ENCODE results near the gene OR10K1.
"Not testable (repeated sequence)": the region's sequence is repeated elsewhere in the genome, so short reads cannot be mapped to it uniquely, and the experiment has no call there.

Gene OR10K1, protein sequence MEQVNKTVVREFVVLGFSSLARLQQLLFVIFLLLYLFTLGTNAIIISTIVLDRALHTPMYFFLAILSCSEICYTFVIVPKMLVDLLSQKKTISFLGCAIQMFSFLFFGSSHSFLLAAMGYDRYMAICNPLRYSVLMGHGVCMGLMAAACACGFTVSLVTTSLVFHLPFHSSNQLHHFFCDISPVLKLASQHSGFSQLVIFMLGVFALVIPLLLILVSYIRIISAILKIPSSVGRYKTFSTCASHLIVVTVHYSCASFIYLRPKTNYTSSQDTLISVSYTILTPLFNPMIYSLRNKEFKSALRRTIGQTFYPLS

GRCh38 chr1:158461534-158461933 is at the start of gene OR10K1:
Gene OR10K1 (plus strand): TSS chr1:158461834. CDS start chr1:158465562, 3,728 bp downstream.
- FAIRE-seq = no peak
- no peak for DNase-seq (ENCODE audit: insufficient read length, low spot score)

DNA sequence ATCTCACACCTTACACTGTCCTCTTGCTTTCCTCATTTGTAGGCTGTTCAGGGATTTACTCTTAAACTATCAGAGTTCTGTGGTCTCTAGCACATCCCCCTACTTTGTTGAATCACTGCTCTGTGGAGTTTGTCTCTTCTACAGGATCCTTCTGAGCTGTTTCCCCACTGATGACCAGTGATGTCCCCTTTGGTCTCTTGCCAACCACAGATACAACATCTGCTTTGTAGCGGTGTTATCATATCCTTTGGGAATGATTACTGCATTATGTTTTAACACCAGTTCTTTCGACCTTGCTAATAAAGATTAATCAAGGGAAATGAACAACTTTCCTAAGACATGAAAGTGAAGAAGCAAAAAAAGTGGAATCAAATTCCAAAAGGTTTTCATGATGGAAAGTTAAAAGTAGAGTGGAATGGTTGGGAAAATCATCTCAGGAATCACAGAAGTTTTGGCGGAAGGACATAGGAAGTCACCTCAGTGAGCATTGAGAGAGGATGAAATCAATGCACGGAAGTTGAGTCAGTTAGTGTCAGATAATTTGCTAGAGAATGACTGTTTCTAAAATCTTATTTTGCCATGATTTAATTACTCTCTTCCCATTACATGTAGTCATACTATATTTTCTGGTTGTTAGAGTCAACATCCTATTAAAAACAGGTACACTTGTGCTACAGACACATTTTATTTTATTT is 46.8 kb upstream of the OR10K1 start:
- FAIRE-seq (no peak), DNase-seq (ENCODE audit: insufficient read length, low spot score) (no peak)

- no peak for DNase-seq (ENCODE audit: insufficient read length, low spot score)
- no peak for FAIRE-seq
Measured at GRCh38 chr1:158417586-158417985, 44.0 kb upstream of the OR10K1 start.

DNA sequence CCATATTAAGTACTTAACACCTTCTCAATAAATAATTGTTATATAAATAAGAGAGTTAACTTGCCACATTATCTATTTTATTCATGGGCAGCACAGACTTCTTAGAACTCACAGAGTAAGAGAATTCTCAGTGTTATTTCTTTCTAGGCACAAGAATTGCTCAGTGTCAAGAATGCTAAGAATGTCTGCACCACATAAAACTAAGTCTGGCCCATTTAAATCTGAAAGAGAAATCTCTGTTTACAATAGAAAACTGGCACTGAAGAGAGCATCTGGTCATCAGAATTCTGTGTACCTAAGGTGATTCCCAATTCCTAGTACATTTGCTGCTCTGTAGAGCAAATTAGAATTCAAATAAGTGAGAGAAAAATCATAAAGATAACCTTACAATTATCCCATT is 39.4 kb upstream of the OR10K1 start:
- FAIRE-seq (no peak), DNase-seq (ENCODE audit: insufficient read length, low spot score) (no peak)

DNA sequence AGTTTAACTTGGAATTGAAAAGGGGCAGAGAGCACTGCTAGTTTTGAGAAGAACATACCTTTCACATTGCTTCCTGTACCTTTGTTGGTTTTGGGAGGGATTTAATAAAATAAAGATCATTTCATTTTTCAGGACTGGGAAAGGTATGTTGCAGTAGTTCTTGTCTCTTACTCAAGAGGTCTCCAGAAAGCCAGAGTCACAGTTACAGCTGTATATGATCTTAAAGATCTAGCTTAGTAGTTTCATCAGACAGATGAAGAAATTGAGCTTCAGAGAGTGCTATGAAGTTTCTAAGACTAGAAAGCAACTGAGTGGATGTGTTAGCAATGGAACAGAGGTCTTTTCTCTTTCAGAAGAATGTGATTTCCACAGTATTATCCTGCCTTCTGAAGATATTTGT is 36.6 kb upstream of the OR10K1 start:
- DNase-seq (ENCODE audit: insufficient read length, low spot score) (no peak), FAIRE-seq (no peak)

DNA sequence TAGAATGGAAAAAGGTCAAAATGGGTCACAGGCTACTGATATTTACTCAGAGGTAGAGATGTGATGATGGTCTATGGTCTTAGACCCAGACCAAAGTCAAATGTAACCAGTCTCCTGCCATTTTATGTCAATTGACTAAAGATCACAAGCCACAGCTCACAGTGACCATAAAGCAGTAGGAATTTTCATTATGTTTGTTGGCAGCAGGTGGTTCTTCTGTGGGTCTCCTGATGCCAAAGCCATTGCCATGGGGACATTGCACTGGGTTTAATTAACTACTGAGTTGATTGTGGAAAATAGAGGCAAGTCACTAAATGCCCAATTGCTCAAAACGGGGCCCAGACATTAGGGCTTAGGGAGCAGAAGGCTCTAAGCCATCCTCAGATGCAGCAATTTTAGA is 35.5 kb upstream of the OR10K1 start, which contains the start of gene OR10K2:
TSS of gene OR10K2 (minus strand) at position 101 of the 400 bp plus-strand sequence. CDS start 5,371 bp downstream, outside the sequence.
- no peak for FAIRE-seq
- no peak for DNase-seq (ENCODE audit: insufficient read length, low spot score)

GRCh38 chr1:158430163-158430562 is 31.5 kb upstream of the OR10K1 start:
- not testable (repeated sequence) for FAIRE-seq; DNase-seq (ENCODE audit: insufficient read length, low spot score)

DNA sequence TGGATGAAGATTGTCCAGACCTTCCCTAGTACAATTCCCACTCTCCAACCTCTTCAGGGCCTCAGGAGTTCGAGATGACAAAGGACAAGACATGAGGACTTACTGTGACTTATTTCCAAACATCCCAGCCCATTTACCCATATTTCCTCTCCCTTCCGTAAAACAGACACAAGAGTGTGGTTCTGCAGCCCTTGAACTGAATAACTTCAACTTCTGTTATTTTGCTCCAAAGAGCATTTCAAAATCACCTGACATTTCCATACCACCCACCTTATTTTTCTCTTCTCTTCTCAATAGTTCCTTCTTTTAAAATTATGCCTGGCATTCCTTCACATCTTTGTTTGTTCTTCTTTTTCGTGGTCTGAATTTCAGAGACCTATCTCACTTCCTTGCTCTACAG is 26.9 kb upstream of the OR10K1 start:
- FAIRE-seq (no peak), DNase-seq (ENCODE audit: insufficient read length, low spot score) (no peak)

DNA sequence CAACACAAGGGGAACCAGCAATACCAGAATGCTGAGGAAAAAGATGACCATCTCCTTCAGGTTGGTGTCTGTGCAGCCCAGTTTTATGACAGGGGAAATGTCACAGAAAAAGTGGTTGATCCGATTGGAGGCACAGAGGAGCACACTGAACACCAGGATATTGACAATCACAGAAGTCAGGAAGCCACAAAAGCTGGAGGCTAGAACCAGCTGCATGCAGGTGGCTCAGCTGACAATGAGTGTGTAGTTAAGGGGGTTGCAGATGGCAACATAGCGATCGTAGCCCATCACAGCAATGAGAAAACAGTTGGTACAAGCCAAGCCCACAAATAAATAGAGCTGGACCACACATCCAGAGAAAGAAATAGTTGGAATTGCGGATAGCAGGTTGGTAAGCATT is 16.3 kb upstream of the OR10K1 start:
- no peak for FAIRE-seq
- DNase-seq (ENCODE audit: insufficient read length, low spot score) = no peak

- FAIRE-seq (no peak), DNase-seq (ENCODE audit: insufficient read length, low spot score) (no peak)
Measured at GRCh38 chr1:158454537-158454936, 7.1 kb upstream of the OR10K1 start.

- DNase-seq (ENCODE audit: insufficient read length, low spot score) (no peak), FAIRE-seq (no peak)
Measured at GRCh38 chr1:158457246-158457645, 4.4 kb upstream of the OR10K1 start.

DNA sequence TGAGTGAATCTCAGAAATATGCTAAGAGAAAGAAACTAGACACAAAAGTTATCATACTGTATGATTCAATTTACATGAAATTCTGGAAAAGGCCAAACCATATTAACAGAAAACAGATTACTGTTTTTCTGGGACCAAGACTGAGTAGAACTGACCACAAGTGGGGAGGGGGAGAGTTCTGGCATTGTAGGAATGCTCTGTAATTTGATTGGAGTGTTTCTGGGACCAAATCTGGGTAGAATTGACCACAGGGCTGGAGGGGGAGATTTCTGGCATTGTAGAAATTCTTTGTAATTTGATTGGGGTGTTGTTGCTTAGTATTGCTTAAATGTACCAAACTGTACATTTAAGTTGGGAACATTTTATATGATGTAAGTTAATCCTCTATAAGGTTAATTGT is 3.4 kb upstream of the OR10K1 start:
- no peak for DNase-seq (ENCODE audit: insufficient read length, low spot score)

DNA sequence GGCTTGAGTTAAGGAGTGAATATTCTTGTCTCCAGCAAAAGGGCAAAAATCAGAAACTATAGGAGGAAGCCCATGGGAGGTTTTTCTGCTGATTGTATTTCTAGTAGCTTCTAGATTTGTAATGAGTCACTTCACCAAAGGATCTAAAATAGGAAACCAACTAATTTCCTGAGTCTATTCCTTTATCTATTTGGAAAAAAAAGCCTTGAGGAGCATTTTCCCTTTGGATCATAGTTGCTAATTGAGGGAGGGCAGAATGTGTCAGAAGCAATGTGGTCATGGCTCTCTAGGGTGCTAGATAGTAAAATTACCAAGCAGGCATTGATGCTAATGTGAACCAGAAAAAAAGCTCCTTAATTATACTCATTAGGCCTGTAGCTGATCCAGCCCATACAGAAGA is 10.3 kb downstream of the OR10K1 start, which contains the start of gene OR10R2:
TSS of gene OR10R2 (plus strand) at position 301 of the 400 bp plus-strand sequence. CDS start 106 bp downstream, outside the sequence.
- FAIRE-seq (no peak), DNase-seq (ENCODE audit: insufficient read length, low spot score) (no peak)

More for the DNA sequence above, 3.4 kb upstream of the OR10K1 start:
- FAIRE-seq = no peak

GRCh38 chr1:158485455-158485854 is 23.8 kb downstream of the OR10K1 start:
- FAIRE-seq (no peak), DNase-seq (ENCODE audit: insufficient read length, low spot score) (no peak)

DNA sequence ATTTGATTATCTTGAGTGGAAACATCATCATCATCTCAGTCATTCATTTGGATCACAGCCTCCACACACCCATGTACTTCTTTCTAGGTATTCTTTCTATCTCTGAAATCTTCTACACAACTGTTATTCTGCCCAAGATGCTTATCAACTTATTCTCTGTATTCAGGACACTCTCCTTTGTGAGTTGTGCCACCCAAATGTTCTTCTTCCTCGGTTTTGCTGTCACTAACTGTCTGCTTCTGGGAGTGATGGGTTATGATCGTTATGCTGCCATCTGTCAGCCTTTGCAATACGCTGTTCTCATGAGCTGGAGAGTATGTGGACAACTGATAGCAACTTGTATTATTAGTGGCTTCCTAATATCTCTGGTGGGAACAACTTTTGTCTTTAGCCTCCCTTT is 29.7 kb downstream of the OR10K1 start:
- FAIRE-seq (no peak), DNase-seq (ENCODE audit: insufficient read length, low spot score) (no peak)

DNA sequence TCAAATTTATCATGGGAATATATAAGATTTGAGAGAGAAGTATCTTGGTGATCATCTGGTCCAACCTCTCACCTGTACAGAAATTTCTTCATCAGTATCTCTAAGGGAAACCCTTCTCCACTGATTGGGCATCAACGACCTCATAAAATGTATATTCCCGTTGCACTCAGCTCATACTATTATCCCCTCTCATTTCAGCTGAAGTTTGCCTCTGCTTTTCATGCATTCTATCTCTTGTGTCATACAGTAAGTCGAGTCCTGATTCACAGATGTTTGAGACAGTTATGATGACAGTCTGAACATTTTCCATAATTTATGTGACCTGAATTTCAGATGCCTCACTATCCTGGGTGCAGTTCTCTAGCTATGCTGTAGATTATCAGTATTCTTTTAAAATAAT is 31.4 kb downstream of the OR10K1 start:
- DNase-seq (ENCODE audit: insufficient read length, low spot score) (no peak), FAIRE-seq (no peak)

DNA sequence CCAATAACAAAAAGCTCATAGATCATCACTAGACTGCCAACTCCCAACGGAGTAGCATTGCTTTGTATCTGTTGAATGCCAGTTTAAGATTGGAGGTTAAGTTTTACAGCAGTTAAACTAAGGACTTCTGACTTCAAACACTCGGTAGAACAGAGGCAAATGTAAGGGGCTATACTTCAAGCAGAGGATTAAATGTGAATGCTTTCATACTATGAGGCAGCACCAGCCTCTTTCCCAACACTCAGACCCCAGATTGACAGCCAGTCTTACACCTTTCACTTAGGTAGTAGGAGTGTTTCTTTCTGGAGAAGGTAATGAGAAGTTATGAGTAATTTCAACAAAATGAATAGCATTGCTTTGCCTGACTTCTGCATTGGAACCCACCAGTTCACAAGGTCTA is 33.2 kb downstream of the OR10K1 start:
- FAIRE-seq (no peak), DNase-seq (ENCODE audit: insufficient read length, low spot score) (no peak)

GRCh38 chr1:158496374-158496773 is 34.7 kb downstream of the OR10K1 start:
- FAIRE-seq = no peak
- no peak for DNase-seq (ENCODE audit: insufficient read length, low spot score)

- DNase-seq (ENCODE audit: insufficient read length, low spot score) (no peak), FAIRE-seq (no peak)
Measured at GRCh38 chr1:158506369-158506987, 44.8 kb downstream of the OR10K1 start.

GRCh38 chr1:158507511-158507910 is 45.9 kb downstream of the OR10K1 start:
- DNase-seq (ENCODE audit: insufficient read length, low spot score) = no peak
- no peak for FAIRE-seq

GRCh38 chr1:158509471-158510156 is 48.0 kb downstream of the OR10K1 start:
- no peak for FAIRE-seq
- DNase-seq (ENCODE audit: insufficient read length, low spot score) = no peak
